C4-2B (cell line): ENCODE data around the gene PKD1L1.

Source experiments
- H3K27ac ChIP-seq: fragments of 450-650 bp; 2 replicates; pipeline ENCODE4 v1.5.1; 2017
- CTCF ChIP-seq: fragments of 450-650 bp; conservative IDR thresholded peaks from 2 replicates; pipeline ENCODE4 v1.5.1; 2017; ENCODE audit warnings: mild to moderate bottlenecking
- ZFX ChIP-seq: fragments of 450-650 bp; IDR thresholded peaks from 2 replicates; pipeline ENCODE4 v1.6.1; 2017

PKD1L1 gene

GRCh38 chr7:47812429-47813136 lies 135.7 kb downstream of the PKD1L1 start:
- TF ChIP-seq CTCF (no peak), ZFX (no peak)
- no peak overlapping the region for H3K27ac ChIP-seq

- H3K27ac ChIP-seq = no peak overlapping the region
- TF ChIP-seq CTCF (no peak), ZFX (no peak)
Observed at GRCh38 chr7:47811632-47812380, 136.5 kb downstream of the PKD1L1 start.

- TF ChIP-seq ZFX = no peak
- TF ChIP-seq CTCF = no peak
Observed at GRCh38 chr7:47809387-47809786, 138.9 kb downstream of the PKD1L1 start.

GRCh38 chr7:47808321-47808720 lies 139.9 kb downstream of the PKD1L1 start:
- no peak for TF ChIP-seq ZFX
- TF ChIP-seq CTCF = no peak
- no peak overlapping the region for H3K27ac ChIP-seq

More at GRCh38 chr7:47809387-47809786, 138.9 kb downstream of the PKD1L1 start:
- H3K27ac ChIP-seq = no peak overlapping the region

GRCh38 chr7:47807756-47808155 lies 140.5 kb downstream of the PKD1L1 start:
- no peak overlapping the region for H3K27ac ChIP-seq

GRCh38 chr7:47807126-47807525 lies 141.1 kb downstream of the PKD1L1 start:
- H3K27ac ChIP-seq = no peak overlapping the region
- TF ChIP-seq ZFX (no peak), CTCF (no peak)

More at GRCh38 chr7:47807756-47808155, 140.5 kb downstream of the PKD1L1 start:
- TF ChIP-seq ZFX = no peak
- no peak; the same call in 1 of the 2 replicates for TF ChIP-seq CTCF

- TF ChIP-seq ZFX (no peak), CTCF (no peak)
- H3K27ac ChIP-seq = no peak overlapping the region
Observed at GRCh38 chr7:47806701-47807103, 141.6 kb downstream of the PKD1L1 start.
